Epidermal melanocyte (primary cell): Measurements from ENCODE around the gene HTR3B.
"Not testable (repeated sequence)": the region's sequence is repeated elsewhere in the genome, so short reads cannot be mapped to it uniquely, and the experiment has no call there.

Experiments
- DNase-seq: peaks from one replicate; pipeline ENCODE4 v3.0.0; 2011; ENCODE audit warnings: low spot score; ENCODE audit not compliant: insufficient read length

The HTR3B gene

GRCh38 chr11:113942256-113942655 is 37.7 kb downstream of the HTR3B start:
- no peak for DNase-seq

- DNase-seq: not testable (repeated sequence)
Observed at GRCh38 chr11:113946162-113946561, 41.6 kb downstream of the HTR3B start.

GRCh38 chr11:113947994-113948393 is 43.4 kb downstream of the HTR3B start:
- no peak for DNase-seq

- no peak for DNase-seq
Observed at GRCh38 chr11:113949891-113950290, 45.3 kb downstream of the HTR3B start.

GRCh38 chr11:113951537-113951936 is 46.9 kb downstream of the HTR3B start:
- DNase-seq: no peak

GRCh38 chr11:113952070-113952469 is 47.5 kb downstream of the HTR3B start:
- no peak for DNase-seq

DNA sequence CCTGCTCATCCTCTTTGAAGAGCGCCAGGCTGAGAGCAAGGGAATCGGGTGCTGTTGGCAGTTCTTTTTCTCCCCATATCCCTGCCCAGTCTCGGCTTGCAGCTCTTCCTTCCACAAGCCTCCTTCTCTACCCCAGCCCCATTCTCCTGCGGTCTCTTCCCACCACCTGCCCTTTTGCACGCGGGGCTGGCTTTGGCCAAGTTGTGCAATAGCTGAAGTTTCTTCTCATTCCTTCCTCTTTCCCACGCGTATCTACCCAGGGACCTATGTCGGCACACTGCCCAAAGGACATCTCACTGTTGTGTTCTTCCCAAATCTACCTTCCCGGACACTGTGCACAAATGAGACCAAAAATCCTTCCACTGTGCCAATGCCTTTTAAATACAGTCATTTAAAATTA is 48.0 kb downstream of the HTR3B start:
- no peak for DNase-seq

- DNase-seq: no peak
Observed at GRCh38 chr11:113954235-113954634, 49.6 kb downstream of the HTR3B start.

DNA sequence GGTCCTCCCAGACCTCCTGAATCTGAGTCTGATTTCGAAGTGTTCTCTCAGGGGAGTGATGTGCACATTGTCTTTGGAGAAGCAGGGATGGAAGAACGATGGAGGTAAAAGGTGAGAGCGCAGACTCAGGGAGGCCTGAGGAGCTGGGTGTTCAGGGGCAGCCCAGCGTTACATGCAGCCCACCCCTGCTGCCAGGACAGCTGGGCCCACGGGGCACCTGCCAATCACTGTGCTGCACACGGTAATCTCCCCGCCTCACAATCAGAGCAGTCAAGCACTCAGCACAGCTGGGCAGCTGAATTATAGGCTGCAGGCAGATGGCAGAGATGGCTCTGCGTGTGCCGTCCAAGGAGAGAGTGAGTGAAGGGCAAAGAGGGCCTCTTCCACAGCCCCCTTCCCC is 52.4 kb downstream of the HTR3B start:
- no peak for DNase-seq

- no peak for DNase-seq
Observed at GRCh38 chr11:113960702-113961330, 56.2 kb downstream of the HTR3B start.

- DNase-seq: no peak
Observed at GRCh38 chr11:113967361-113967760, 62.8 kb downstream of the HTR3B start.

- no peak for DNase-seq
Observed at GRCh38 chr11:113971506-113972195, 67.1 kb downstream of the HTR3B start.

- DNase-seq: no peak
Observed at GRCh38 chr11:113974741-113975470, 70.3 kb downstream of the HTR3B start, which contains the start of gene HTR3A. Gene HTR3A, plus strand, starts transcription at chr11:113975108. Its CDS starts 218 bp downstream, at chr11:113975326.

DNA sequence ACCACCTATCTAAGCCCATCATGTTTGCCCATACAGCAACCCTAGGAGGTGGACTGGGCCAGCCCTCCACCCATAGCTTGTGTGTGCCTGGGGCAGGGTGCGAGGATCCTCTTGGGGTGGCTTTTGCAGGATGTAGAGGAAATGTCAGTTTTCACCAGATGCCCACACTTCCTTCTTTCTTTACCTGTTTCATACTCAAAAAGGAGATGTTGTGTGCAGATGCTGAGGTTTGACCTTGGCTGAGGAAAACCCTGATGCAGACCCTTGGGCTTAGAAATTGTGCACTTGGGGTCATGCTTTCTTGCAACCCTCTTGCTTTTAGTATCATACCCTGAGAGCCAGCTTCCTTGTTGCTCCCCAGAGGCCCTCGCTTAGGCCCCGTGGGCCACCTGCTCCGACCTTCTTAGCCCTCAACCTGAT is 72.5 kb downstream of the HTR3B start:
- DNase-seq: no peak

DNA sequence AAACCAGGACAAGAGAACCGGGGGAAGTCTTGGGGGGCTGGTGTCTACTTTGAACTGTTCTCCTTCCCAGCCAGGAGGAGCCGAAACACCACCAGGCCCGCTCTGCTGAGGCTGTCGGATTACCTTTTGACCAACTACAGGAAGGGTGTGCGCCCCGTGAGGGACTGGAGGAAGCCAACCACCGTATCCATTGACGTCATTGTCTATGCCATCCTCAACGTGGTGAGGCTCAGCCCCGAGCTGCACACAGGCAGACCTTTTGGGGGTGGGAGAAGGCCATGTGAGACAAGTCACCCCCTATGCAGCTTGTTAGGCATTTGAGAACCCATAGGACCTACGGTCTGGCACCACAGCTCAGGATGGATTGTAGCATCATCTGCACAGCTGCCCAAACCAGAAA is 73.1 kb downstream of the HTR3B start:
- no peak for DNase-seq

GRCh38 chr11:113979431-113979830 is 74.8 kb downstream of the HTR3B start:
- no peak for DNase-seq

- no peak for DNase-seq
Observed at GRCh38 chr11:113980785-113981184, 76.2 kb downstream of the HTR3B start.

DNA sequence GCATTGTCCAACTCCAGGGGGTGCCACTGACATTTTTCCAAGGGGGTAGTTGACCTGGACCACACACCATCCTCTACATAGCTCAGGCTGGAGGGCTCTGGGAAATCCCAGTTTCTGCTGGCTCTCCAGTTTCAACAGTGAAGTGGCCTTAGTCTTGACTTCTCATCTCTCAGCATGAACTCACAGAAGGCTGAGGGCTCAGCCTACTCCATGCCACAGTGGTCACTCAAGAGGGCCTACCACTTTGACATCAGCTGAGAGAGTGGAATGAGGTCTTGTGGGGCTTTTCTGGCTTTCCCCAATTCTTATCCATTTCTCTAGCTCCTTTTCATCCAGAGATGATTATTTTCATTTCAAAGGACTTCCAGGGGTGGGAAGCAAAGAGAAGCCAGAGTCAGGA is 77.7 kb downstream of the HTR3B start:
- no peak for DNase-seq

DNA sequence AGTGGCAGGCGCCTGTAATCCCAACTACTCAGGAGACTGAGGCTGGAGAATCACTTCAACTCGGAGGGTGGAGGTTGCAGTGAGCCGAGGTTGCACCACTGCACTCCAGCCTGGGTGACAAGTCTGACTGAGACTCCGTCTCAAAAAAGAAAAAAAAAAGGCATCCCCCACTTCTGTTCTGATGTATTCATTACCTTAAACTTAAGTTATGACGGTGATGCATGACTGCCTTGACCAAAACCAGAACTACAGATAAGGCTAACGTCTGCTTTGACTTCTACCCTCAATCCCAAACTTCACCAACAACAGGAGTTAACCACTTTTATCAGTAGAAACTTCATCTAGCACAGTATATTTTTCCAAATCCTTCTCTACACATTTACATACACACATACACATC is 80.2 kb downstream of the HTR3B start:
- no peak for DNase-seq

DNA sequence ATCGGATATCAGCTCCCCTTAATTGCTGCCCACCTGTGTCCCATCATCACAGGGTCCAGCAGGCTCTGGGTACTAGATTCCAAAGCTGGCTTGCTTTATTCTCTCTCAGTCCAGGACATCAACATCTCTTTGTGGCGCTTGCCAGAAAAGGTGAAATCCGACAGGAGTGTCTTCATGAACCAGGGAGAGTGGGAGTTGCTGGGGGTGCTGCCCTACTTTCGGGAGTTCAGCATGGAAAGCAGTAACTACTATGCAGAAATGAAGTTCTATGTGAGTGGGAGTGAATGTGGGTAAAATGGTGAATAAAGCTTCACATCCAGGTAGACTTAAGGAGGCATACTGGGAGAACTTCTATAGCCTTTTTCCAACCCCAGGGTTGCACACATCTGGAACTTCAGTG is 81.3 kb downstream of the HTR3B start:
- DNase-seq: no peak

DNA sequence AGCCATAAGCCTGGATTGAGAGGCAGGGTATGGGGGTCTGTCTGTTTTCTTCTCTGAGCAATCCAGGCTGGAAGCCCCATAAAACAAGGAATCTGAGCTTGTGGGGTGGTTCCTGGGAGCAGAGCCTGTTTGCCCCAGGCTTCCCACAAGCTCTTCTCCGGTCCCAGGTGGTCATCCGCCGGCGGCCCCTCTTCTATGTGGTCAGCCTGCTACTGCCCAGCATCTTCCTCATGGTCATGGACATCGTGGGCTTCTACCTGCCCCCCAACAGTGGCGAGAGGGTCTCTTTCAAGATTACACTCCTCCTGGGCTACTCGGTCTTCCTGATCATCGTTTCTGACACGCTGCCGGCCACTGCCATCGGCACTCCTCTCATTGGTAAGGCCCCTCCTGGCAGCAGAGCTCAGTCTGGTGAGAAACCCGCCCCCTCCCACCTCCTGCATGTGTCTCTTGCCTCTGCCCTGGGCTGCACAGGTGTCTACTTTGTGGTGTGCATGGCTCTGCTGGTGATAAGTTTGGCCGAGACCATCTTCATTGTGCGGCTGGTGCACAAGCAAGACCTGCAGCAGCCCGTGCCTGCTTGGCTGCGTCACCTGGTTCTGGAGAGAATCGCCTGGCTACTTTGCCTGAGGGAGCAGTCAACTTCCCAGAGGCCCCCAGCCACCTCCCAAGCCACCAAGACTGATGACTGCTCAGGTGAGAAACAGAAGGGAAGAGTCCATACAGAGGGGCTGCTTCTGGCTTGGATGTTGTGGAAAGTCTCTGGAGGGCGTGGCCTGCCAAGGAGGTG is 82.0 kb downstream of the HTR3B start:
- no peak for DNase-seq

DNA sequence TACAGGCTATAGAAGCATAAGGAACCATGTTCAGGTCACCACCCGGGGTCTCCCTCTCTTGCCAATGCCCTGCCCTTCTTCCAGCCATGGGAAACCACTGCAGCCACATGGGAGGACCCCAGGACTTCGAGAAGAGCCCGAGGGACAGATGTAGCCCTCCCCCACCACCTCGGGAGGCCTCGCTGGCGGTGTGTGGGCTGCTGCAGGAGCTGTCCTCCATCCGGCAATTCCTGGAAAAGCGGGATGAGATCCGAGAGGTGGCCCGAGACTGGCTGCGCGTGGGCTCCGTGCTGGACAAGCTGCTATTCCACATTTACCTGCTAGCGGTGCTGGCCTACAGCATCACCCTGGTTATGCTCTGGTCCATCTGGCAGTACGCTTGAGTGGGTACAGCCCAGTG is 84.8 kb downstream of the HTR3B start:
- no peak for DNase-seq
